ENCODE measurements around the gene QRFPR.

DNA sequence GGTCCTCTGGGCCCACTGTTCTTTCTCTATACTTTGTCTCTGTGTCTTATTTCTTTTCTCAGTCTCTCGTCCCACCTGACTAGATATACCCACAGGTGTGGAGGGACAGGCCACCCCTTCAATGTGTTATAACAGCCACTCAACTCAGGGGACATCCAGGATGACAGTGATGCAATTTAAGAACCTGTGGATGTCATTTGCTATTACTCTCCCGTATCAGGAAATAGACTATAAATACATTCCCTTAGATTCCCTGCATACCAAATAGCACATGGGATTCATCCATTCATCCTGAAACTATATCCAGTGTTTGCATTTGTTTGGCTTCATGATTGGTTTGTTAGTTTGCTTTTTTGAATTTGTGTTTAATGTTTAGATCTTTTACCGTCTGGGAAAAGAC lies 16.6 kb upstream of the QRFPR start:
- TF ChIP-seq, protein P1, sequence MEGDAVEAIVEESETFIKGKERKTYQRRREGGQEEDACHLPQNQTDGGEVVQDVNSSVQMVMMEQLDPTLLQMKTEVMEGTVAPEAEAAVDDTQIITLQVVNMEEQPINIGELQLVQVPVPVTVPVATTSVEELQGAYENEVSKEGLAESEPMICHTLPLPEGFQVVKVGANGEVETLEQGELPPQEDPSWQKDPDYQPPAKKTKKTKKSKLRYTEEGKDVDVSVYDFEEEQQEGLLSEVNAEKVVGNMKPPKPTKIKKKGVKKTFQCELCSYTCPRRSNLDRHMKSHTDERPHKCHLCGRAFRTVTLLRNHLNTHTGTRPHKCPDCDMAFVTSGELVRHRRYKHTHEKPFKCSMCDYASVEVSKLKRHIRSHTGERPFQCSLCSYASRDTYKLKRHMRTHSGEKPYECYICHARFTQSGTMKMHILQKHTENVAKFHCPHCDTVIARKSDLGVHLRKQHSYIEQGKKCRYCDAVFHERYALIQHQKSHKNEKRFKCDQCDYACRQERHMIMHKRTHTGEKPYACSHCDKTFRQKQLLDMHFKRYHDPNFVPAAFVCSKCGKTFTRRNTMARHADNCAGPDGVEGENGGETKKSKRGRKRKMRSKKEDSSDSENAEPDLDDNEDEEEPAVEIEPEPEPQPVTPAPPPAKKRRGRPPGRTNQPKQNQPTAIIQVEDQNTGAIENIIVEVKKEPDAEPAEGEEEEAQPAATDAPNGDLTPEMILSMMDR (IDR thresholded peaks at IDR 0.05): no peak
- TF ChIP-seq POLR2A (IDR thresholded peaks at IDR 0.05): no peak

Measured in breast epithelium (tissue), 3 donors.